ENCODE measurements around the gene PEX26.

DNA sequence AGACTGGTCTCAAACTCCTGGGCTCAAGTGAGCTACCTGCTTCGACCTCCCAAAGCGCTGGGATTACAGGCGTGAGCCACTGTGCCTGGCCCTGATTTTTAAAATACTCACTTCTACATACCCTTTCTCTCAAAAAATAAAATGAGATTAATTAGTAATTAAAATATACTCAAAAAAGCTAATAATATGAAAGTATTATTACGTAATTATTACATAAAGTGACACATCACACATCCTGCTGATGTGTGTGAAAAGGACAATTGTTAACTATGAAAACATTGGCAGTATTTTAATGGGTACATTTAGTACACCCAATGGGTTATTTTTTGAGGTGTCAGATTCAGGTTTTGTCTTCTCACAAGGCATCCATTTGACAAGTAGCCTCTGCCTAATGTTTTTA is 32.0 kb upstream of the PEX26 start:
- TF ChIP-seq, protein P1, sequence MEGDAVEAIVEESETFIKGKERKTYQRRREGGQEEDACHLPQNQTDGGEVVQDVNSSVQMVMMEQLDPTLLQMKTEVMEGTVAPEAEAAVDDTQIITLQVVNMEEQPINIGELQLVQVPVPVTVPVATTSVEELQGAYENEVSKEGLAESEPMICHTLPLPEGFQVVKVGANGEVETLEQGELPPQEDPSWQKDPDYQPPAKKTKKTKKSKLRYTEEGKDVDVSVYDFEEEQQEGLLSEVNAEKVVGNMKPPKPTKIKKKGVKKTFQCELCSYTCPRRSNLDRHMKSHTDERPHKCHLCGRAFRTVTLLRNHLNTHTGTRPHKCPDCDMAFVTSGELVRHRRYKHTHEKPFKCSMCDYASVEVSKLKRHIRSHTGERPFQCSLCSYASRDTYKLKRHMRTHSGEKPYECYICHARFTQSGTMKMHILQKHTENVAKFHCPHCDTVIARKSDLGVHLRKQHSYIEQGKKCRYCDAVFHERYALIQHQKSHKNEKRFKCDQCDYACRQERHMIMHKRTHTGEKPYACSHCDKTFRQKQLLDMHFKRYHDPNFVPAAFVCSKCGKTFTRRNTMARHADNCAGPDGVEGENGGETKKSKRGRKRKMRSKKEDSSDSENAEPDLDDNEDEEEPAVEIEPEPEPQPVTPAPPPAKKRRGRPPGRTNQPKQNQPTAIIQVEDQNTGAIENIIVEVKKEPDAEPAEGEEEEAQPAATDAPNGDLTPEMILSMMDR (conservative IDR thresholded peaks at IDR 0.05; ENCODE audit: low read depth, low read length) = no peak
- TF ChIP-seq EZH2phosphoT487 (IDR thresholded peaks at IDR 0.05; ENCODE audit: borderline replicate concordance, low read length) = no peak
- no peak for TF ChIP-seq EZH2 (IDR thresholded peaks at IDR 0.05; ENCODE audit: low read length, unreplicated experiment)

All from PC-3 (cell line).